Erythroblast (primary cell): ENCODE measurements around the gene IRF6.

Source experiments
- GATA1 ChIP-seq: IDR thresholded peaks from 2 replicates; pipeline ENCODE4 v1.6.1; 2011; ENCODE audit warnings: low read depth, mild to moderate bottlenecking, control low read depth, low read length, moderate library complexity
- POLR2A ChIP-seq: IDR thresholded peaks from 2 replicates; pipeline ENCODE4 v1.6.1; 2011; ENCODE audit warnings: mild to moderate bottlenecking, low read length

GRCh38 chr1:209819058-209819457 is 13.1 kb upstream of the IRF6 start:
- TF ChIP-seq POLR2A, result no peak
- no peak for TF ChIP-seq GATA1
